Stimulated activated CD8-positive, alpha-beta memory T cell treated with anti-CD3 and anti-CD28 coated beads, Interleukin-12 subunit alpha, Interleukin-12 subunit beta, amount 100 ng/mL, for 1 hour (primary cell): ENCODE data around the gene KIF1A.

Experiments
- DNase-seq: peaks from one replicate; pipeline ENCODE4 v3.0.0-alpha.2; 2020; ENCODE audit warnings: low read depth

KIF1A gene

DNA sequence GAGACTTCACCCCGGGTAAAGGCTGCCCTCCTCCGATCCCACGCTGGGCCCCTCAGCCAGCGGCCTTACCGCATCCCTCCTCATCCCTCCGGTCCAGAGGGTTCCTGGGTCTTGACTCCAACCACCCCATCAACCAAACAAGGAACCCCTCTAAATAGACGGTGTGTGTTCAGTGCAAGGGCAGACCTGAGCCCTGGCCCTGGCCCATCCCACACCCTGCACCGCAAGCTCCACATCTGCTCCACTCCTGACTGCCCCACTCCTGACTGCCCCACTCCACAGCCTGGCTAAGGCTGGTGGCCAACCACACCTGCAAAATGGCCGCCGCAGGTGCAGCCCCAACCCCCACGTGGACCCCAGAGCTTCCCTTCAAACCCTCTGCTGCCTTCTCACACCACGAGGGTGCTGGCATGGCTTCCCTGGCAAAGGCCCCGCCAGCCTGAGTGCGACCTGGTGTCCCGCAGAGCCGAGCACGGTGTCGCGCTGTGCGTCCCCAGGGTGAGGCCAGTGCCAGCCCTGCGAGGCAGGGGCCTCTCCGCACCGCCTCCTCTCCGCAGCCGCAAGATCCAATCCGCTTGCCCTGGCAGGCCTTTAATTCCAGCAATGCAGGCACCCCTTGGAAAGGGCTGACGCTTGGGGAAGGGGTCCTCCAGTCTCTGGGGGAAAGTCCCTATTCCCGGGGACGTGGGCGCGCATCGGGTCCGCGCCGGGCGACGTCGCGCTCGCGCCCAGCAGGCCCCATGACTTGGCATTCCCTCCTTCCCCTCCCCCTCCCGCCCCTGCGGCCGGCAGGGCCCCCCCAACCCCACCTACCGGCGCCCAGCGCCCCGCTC, 1.5 kb downstream of the KIF1A start:
- no peak for DNase-seq

DNA sequence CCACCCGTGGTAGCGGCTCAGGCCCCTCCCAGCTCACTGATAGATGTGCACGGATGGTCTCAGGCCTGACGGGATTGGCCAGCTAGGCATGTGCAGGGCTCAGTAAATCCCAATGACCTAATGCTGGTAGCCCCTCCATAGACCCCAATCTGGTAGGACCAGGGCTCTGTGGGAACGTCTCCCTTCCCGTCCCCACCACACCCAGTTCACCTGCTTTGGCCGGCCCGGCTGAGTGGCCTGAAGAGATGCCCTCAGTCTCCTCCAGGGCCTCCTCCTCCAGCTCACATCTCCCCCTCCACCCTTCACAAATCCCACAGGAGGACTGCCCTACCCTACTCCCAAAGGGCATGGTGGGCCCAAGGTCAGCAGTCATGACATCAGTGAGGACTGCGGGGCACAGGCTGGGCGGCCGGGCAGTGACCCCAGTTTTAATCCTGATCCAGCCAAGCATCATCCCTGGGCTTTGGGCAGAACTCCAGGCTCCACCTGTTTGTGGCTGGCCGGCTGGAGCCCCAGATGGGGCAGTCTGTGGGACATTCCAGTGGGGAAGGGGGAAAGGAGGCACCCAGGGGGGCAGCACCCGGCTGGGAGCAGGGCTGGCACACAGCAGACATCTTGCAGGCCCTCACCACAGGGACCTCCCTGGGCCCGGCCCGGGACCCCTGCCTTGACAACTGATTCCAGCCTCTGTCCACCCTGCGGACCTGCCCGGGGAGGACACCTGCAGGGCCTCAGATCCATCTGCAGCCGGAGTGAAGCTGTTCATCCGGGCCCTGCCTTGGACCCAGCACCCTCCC, 2.3 kb downstream of the KIF1A start:
- DNase-seq = no peak

DNA sequence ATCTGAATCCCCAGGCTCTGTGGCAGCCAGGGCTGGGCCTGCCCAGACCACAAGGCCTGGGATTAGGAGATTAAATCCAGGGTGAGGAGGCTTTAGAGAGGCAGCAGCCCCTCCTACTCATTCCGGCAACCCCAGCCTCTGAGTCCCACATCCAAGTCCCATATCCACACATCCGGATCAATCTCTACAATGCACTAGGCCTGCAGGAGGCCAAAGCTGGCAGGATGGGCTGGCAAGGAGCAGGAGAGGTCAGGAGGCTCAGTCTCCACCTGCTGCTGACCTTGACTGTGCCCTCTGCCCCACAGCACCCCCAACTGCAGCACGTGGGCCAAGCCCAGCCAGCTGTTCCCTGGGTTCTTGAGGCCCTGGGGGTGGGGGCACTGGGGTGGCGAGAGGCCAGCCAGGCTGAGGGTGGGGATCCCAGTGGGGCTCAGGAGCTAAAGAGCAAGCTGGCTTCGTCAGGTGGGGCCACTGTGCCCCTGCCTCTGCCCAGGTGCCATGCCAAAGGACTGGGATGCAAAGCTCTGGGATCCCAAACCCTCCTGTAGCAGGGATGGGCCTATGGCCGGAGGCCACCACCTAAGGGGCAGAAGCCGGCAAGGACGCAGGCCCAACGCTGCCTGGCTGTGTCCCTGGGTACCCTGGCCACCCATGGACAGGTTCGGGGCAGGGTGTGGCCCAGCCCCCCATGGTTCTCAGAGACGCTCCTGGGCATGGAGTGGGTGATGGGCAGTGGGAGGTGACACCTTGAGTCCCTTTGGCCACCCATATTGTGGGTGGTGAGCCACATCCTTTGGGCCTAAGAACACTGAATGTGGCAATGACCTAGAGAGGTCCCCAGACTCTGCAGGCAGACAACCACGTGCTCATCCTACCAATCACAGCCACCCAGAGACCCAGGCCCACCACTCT, 3.2 kb downstream of the KIF1A start:
- DNase-seq = no peak

DNA sequence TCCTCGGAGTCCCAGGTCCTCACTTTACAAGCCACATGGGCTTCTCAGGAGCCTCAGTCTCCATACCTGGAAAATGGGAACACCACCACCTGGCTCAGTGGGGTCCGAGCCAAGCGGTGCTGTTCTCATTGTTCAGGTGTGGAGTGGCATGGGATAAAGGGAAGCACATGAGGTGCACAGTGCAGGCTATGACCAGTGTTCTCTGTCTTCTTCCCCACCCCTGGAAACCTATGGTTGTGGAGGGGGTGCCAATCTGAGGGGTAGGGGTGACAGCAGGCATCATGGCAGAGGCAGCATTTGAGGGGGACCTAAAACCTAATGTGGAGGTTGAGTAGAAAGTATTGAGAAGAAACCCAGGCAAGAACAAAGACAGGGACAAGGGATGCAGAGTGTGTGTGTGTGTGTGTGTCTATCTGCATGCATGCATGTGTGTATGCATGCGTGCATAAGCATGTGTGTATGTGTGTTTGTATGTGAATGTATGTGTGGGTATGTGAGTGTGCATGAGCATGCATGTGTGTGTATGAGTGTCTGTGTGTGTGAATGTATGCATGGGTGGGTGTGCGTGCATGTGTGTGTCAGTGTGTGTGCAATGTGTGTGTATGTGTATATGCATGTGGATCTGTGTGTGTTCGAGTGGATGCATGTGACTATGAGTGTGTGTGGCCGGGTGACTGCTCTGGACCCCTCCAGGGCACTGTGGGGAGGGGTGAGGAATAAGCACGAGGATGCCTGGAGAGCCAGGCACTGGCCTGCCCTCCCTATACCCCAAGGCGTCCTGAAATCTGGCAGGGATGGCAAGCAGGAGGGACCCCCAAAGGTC, 4.0 kb downstream of the KIF1A start:
- no peak for DNase-seq

DNA sequence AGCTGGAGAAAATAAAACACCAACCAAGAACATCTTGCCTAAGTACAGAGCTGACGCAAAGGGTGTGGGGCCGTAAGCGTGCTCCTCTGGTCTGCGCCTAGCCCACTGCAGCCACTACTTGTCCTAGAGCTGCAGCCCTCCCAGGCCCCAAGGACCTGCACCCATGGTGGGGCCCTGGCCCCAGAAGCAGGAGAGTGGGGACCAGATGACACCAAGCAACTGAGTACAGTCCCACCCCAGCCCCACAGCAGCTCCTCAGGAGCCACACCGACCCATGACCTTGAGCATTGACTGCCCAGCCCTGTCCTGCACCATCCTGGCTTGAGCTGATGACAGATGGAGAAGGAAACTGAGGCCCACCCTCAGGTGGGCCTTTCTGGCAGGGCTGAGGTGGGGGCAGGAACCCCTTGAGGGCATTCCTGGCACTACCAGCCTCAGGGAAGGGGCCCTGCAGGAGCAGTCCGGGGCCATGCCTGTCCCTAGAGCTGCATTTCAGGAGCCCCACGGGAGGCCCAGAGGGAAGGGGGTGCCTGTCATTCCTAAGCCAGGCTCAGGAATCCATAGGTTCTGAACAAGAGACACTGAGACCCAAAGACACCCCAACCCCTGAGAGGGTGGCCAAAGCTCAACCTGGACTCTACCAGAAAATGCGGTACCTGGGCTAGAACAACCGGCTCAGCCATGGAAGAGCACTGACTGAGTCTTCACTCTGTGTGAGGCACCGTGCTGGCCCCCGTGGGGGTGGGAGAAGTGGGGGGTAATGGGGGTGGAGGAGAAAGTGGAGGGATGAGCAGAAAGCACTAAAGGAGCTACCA, 4.9 kb downstream of the KIF1A start:
- DNase-seq = no peak

DNA sequence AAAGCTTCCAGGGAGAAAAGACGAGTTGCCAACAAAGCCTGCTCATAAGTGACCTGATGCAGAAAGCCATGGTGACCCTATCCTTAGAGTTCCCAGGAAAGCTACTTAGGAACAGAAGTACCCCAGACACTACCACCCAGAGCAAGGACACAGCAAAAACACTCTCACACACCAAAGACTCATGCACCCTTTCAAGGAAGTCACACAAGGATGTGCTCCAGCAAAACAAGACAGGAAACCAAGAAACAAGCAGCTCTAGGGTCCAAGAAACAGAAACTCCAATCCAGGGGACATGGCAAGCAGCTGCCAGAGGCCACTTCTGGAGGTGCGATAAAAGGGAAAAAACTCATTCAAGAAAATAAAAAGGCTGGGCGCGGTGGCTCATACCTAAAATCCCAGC, 5.7 kb downstream of the KIF1A start:
- no peak for DNase-seq

DNA sequence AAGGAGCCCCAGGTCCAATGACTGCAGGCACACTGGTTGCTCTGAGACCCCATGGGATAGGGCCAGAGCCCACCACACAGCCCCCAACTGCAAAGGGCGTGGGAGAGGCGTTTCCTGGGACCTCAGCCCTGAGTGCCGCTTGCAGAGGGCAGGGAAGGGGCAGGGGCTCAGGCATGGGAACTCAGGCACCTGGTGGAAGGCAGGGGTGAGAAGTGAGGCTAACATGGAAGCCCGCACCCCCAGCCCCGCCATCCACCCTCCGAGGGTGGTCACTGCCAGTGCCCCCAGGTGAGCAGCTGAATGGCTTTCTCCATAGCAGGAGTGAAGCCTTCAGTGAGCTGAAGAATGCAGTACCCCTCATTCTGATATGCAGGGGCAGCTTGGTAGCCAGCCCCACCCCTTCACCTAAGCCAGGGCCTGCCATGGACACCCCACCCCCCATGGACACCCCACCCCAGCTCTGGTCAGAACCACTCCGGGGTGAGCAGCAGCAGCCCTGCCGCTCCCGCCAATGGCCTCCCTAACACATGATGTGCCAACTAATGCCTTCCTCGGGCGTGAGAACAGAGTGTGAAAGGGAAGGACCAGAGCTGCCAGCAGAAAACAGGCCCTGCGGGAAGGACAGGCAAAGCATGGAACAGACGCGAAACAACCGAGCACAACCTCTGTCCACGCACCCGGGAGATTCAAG, 6.6 kb downstream of the KIF1A start:
- DNase-seq = no peak

DNA sequence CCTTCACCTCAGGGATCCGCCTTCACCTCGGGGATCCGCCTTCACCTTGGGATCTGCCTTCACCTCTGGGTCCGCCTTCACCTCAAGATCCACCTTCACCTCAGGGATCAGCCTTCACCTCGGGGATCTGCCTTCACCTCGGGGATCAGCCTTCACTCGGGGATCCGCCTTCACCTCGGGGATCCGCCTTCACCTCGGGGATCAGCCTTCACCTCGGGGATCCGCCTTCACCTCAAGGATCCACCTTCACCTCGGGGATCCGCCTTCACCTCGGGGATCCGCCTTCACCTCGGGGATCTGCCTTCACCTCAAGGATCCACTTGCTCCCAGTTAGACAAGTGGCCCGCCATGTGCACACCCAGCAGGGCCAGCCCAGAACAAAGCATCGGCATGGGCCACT, 7.3 kb downstream of the KIF1A start:
- no peak for DNase-seq

DNA sequence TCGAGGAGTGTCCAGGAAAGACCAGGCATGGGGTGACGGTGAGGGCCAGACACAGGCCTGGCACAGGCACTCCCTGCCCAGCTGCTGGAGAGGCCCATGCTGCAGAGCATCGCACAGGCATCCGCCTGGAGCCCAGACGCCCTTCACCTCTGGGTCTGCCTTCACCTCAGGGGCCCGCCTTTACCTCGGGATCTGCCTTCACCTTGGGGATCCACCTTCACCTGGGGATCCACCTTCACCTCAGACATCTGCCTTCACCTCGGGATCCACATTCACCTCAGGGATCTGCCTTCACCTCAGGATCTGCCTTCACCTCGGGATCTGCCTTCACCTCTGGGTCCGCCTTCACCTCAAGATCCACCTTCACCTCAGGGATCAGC, 7.7 kb downstream of the KIF1A start:
- no peak for DNase-seq

DNA sequence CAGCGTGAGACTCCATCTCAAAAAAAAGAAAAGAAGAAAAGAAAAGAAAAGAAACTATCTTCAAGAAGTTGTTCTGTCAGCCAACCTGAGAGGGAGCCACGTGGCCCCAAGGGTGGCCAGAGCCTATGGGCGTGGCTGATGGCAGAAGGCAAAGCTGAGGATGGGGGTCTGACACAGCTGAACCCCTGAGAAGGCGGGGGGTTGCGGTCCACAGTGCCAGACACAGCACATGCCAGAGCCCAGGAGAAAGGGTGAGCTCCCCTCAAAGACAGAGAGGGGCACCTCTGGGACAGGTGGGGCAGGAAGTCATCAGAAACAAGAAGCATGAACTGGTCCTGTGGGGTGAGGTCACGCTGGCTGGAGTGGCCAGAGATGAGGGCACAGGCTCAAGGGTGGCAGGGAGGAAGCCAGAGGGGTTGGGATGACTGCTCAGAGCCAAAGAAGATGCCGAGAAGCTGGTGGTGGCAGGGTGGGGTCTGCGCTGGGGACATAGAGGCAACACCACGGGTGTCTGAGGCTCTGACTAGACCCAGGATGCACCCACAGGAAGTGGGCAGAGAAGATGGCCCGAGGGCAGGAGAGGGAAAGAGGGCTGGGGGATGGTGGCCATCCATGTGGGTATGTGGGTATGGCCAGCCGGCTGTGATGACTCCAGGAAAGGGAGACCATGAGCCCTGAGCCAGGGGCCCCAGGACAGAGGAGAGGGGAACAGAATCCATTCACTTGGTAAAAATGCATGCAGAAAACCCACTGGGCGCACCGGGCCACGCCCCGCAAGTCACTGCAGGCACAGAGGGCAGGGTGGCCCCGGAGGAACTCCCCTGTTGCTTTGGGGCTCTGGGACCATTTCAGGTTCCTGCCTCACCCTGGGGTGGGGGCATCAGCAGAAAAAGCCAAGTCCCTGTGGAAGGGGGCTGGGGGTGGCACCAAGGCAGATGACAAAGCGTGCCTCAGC, 8.4 kb downstream of the KIF1A start:
- DNase-seq = no peak

DNA sequence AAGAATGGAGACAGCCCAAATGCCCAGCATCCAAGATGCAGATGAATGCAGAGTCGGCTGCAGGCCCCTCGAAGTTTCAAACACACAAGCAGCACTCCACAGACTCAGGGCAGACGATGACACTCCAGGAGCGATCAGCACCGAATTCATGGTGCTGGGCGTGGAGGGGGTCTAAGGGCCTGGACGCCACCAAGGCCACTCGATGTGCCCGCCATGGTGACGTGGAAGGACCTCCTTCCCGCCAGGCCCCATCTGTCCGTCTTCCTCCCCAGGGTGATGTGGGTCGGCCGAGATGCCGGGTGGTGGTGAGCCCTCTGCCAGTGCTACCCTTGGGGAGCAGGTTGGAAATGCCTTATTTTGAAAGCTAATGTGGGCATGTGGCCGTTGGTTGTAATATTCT, 9.4 kb downstream of the KIF1A start:
- no peak for DNase-seq

DNA sequence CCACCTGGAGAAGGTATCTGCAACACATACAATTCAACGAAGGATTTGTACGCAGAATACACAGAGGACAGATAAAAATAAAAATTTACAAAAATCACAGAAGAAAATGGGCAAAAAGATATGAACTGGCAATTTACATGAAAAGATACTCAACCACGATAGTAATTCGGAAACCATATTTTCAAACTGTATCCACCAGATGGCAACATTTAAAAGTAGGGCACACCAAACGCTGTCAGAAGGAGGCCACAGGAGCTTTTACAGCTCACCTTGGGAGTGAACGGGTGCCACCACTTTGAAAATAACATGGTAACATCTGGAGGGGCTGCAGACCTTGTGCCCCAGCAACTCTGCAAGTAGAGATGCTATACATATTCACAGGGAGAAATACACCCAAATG, 9.8 kb downstream of the KIF1A start:
- DNase-seq = no peak

DNA sequence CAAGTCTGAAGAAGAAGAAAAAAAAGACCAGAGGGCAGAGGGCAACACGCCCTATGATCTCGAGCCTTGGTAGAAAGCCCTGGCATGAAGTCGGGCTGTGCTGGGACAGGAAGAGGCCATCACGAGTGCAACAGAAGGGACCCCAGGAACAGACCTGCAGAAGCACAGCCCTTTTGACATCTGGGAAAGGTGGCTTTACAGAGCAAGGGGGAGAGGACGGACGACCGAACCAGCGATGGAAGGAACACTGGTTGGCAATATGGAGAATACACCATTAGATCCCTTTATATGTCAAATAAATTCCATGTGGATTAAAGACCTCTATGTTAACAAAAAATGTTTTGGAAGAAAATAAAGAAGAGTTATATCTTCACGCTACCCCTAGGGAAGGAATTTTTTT, 10.7 kb downstream of the KIF1A start:
- DNase-seq = no peak

DNA sequence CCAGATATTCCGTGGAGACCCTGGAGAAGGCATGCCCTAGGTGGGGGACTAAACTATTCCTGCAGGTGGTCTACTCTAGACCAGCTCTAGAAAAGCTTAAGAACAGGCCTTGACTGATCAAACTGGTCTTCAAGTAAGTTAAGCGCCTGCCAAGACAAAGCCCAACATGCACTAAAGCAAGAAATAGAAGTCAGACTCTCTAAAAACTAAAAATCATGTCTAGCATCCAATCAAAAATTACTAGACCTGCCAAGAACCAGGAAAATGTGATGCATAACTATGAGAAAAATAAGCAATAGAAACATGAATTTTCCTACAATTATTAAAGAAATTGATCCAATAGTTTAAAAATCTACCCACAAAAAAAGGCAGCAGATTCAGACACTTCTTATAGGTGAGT, 13.6 kb downstream of the KIF1A start:
- no peak for DNase-seq

DNA sequence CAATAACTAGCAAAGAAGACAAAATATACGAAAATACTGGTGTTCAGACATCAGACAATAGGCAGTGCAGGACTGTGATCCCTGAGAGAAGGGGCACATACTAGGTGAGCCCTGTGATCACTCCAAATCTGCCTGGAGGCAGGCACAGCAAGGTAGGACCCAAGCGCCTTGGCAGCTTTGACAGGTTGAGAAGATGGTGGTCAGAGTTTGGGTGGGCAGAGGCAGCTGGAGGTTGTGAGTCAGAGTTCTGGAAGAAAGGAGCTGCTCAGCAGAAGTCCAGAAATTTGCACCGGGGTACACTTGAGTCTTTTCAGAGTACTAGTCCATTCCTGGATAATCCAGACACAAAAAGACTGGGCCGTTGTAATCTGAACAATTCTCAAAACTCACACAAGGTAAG, 14.0 kb downstream of the KIF1A start:
- no peak for DNase-seq

DNA sequence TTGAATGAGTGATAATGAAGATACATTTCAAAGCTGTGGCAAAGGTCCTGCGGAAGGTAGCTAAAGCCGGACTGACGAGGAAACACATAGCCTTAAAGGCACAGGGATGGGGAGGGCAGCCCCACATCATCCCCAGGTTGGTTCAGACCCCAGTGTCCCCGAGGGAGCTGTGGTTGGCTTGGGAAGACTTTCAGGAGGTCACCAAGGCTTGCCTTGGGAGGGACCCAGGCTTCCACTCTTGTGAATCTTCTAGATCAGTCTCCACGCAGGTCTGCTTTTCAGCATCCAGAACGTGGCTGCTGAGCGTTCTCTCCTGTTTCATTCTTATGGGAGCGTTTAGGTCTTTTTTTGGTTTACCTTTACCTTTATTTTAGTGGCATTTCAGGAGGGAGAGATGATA, 16.8 kb downstream of the KIF1A start:
- DNase-seq = no peak

DNA sequence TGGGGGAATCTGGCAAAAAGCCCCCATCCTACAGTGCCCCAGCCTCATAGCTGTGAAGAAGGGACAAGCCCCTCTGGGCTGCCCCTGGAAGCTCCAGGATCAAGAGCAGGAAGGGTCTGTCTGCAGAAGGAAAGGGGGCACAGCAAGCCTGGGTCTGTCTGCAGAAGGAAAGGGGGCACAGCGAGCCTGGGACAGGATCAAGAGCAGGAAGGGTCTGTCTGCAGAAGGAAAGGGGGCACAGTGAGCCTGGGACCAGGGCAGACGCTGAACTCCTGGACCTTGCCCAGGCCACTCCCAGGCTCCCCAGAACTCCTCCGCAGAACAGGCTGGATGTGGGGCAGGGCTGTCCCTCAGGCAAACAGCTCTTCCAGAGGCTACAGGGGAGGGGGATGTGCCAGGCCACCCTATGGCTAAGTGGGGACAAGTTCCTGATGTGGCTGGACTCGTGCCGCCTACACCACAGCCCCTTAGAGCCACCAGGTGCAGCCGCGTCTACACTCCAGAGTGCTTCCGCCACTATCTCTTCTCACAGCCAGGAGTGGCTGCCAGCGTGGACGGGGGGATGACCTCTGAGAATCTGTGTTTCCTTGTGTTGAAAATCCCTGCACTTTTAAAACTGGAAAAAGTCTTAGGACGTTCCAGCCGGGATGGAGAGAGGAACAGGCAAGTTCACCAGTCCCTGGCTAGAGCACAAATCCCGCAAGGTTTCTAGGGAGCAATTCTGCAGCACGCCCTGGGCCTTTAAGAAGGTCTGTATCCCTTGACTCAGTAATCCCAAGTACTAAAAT, 20.8 kb downstream of the KIF1A start:
- DNase-seq = no peak

DNA sequence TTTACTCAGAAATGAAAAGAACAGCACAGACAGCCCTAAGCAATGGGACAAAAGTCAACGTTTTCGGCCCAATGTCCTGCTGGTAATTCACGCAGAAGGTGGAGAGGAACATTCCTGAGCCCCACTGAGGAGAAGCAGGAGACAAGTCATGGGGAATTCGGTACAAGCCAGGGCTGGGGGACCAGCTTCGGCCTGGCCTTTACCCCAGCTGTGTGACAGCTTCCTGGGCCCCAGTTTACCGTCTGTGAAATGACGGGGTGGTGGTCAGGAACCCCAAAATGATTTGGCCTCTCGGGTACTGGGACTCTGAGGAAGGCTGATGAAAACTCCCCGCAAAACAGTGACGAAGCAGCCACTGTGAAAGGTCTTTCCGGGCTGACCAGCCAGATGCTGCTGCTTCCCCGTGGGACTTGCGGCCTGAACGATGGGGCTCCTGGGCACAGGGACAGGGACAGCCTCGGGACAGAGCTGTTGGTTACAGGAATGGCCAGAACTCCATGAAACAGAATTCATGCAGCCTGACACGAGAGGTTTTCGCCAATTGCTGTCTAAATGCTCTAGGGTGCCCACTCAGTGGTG, 21.6 kb downstream of the KIF1A start:
- no peak for DNase-seq
